GM19438 (cell line): ENCODE results near the gene ELL3.
"Not testable (repeated sequence)": the region's sequence is repeated elsewhere in the genome, so short reads cannot be mapped to it uniquely, and the experiment has no call there.

Experiments used
- ATAC-seq: cut with Tn5 transposase; IDR thresholded peaks from one replicate; pipeline ENCODE4 v1.9.1; 2021; ENCODE audit warnings: low read depth; ENCODE audit not compliant: unreplicated experiment

The ELL3 gene

DNA sequence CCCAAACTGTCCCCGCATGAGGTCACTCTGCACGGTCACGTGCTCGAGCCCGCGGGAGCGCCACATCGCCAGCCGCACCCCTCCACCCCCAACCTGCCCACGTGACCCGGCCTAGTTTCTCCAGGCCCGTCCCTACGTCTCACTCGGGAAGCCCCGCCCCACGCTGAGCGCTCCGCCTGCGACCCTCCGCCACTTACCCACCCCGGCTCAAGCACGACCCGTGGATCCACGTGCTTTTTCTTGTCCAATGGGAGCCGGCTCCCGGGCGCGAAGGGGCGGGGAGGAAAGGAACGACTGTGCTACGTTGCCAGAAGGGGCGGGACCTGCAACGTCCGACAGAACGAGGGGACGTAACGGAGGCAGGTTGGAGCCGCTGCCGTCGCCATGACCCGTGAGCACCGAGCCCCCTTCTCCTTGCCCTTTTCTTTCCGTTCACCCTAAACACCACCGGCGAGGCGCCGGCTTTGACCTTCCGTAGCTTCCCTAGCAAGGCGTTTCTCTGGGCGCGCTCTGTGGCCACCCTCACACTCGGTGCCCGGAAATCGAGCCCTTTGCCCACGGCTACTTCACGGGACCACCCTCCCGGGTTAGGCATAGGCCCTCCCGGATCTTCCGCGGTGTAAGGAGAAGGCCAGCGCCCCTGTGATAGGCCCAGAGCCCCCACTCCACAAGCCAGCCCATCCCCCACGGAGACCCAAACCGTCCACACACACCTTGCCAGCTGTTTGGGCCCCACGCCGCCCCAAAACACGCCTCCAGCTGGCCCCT, 15.4 kb upstream of the ELL3 start, which contains the start of gene SERF2:
TSS of gene SERF2 (plus strand) at position 328 of the 768 bp plus-strand sequence. CDS start at position 385, 57 bp downstream.
- peak; percentile 81 for ATAC-seq

DNA sequence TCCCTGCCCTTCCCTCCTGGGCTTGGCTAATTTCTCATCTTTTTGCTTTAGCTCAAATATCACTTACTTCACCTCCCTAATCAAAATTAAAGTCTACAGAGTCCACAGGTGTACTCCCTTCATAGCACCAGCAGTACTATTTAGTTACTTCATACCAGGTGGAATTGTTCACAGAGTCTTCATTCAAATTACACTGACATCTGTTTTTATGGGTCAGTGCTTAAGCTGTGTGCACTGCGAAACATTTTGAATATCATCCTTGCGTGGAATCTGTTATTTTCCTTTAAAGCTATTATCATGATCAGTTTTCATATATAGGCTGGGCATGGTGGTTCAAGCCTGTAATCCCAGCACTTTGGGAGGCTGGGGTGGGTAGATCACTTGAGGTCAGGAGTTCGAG, 12.6 kb upstream of the ELL3 start:
- no peak for ATAC-seq

DNA sequence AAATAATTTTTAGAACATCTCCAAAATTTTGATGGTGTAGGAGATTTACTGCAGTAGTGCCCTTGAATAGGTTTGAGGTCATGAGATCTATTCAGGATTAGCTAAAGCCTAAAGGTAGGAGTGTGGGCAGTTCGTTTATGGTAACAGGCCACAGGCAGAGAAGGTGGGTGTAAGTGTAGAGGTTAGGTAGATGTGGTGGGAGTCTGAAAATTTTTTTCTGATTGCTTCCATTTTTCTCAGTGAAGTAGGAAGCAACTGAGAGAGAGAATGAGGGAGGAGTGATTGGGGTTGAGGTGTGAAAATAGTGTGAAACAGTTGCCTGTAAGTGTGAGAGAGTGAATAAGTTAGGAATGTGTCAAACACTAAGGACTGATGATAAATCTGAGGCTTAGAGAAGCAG, 2.2 kb upstream of the ELL3 start:
- no peak for ATAC-seq

DNA sequence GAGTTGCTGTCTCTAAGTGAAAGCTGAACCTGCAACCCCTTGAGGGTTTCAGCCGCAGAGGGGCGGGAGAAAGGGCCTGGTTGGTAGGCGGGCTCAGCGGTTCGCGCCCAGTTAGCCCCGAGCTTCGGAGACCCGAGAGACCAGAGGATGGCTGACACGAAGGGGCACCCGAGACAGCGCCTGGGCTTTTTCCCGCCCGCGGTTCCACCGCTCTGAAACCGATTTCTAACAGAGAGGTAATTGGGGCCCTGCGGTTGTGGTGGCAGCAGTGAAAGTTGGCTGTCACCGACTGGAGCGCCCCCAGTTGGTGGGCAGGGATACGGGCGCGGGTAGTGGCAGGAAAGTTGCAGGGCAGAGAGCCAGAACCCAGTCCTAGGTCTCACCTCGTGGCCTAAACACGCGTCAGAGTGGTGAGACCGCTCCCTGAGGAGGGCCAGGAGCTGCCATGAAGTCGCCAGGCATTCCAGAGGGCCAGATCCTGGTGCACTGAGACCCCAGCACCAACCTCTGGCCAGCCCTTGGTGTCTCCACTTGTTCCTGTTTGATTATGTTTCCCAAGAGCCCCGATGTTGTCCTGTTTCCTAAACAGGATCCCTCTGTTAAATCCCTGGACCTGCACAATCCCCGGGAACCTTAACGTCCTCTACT, 625 bp upstream of the ELL3 start:
- peak; percentile 62 for ATAC-seq

DNA sequence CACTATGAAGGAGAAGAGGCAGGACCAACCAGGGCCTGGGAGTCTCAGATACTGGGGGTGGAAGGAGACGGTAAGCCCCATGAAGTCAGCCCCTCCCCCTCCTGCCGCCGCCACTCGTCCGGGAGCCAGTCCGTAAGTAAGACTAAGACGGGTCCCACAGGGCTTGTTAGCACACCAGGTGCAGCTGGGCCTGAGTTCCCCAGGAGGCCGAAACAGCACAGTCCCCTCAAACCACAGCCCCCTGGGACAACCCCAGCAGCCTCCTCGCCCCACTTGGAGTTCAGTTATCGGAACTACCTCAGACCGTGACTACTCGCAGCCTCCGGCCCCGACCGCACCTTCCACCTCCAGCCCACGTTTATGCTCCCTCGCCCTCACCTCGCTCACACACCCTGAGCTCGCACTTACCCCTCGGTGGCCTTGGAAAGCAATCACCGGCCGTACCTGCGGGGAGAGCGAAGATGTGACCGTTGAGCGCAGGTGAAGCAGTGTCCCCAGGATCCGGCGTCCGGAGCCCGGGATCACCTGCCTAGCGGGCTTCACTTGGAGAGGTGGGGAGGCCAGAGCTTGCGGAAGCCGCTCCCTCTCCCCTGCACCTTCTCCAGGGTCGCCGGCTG, 557 bp downstream of the ELL3 start:
- ATAC-seq: peak; percentile 53

DNA sequence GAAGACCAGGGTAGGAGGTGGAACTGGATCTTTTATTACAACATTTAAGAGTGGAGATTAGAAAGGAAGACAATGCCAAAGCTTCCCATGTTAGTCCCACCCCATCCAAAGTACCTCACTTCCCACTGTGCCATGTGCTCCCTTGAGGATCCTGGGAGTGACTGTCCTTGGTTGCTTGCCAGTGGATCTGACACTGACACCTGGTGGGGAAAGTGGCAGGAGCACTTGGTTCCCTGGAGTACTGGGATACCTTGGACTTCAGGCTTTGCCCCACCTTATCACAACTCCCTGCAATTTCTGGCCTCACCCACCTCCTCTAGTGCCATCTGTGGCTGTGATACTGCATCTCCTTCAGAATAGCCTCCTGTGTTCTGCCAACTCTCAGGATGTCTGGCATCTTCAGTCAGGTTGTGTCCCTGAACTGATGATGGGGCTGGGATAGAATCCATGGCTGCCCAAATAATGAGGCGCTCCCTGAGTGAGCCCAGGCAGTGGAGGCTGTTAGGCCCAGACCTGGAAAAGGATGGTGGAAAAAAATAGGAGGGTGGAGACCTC, 1.3 kb downstream of the ELL3 start:
- ATAC-seq: no peak

DNA sequence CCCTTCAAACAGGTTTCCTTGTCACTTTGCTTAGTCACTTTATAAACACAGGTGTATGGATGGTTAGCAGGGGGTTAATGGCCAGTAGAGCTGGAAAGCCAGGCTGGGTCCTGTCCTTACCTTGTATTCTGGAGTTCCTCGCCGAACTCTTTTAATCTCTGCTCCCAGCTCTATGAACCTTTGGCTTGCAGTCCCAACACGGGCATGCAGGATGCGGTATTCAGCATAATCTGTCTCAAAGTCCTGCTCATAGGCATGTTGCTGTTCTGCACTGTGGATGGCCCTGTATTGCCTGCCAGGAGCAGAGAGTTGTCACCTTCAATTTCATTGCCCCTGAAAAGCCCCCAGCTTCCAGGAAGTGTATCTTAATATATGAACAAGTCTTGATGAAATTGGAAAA, 2.7 kb downstream of the ELL3 start:
- ATAC-seq: no peak

DNA sequence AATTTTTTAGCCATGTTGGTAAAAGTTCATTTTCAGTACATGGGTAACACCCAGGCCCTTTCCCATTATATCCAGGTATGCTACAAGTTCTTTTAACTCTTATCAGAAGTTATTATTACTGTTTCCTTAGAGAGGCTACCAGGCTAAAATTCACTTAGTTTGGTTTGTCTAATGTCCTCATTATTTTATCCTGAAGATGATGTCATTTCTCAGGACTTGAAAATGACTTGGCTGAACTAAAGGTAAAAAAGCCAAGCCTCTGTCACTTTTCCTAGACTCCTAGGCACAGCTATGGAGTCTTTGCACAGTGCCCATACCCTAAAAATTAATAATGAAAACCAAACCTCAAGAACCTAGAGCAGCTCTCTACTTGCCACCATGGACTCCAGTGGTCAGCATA, 4.1 kb downstream of the ELL3 start:
- no peak for ATAC-seq

DNA sequence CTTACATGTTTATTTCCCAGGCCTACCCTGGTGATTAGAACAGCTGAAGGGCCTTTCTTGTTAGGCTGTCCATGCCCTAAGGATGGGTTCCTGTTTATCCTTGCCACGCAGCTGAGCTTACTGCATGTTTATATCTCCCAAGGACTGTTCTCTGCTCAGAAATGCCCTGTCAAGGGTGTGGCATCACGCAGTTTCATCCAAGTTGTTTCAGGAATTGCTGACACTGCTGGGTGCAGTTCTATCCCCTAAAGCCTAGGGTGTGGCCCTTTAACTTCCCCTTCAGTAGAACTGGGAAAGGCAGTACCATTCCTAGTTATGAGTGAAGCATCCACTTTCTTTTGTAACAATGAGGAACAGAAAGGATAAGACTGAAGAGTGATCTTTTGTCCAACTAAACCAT, 5.0 kb downstream of the ELL3 start:
- no peak for ATAC-seq

DNA sequence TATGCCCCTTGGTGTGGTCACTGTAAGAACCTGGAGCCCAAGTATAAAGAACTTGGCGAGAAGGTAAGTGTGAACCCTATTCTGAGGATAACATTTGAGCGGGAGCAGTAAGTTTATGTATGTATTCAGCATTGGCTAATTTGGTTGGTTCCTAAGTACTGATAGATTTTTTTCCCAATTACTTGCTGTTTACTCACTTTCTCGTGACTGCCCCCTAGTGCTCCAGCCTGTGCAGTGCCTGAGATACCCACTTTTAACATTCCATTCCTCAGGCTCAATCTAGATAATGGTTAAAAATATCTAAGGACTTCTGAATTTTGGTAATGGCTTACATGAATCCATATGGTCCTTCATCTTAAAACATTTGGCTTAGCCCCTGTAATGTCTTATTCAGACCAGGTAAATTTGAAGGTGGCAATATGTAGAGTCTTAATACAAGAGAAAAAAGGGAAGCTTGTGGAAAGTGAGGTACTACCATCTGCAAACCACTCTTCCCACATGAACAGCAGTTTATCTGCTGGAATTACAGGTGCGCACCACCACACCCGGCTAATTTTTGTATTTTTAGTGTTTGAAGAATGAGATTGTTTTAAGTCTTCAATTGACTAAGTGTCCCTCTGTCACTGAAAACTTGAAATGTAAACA, 7.1 kb downstream of the ELL3 start:
- no peak for ATAC-seq

DNA sequence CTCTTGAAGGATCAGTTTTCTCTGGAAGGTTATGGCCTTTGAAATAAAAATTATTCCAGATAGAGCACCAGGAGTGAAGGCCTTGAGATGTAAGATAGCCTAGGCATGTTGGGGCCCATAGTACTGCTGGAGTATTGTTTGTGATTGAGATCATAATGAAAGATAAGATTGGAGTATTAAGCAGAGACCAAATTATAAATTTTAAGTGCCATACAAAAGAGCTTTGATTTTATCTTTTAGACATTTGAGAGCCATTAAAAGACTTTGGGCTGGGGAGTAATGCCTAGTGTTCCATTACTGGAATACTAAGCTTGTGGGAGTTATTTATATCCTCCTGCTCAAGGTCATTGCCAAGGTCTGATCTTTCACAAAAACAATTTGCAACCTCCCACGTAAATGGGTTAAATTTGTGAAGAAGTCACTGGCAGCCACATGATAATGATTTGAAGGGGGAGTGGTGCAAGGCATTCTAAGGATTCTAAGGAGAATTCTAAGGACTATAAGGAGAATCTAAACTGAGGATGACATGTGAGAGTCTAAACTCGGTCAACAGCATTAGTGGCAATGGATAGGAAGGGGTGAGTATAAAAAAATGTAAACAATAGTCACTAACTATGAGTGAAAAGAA, 12.8 kb downstream of the ELL3 start:
- no peak for ATAC-seq

DNA sequence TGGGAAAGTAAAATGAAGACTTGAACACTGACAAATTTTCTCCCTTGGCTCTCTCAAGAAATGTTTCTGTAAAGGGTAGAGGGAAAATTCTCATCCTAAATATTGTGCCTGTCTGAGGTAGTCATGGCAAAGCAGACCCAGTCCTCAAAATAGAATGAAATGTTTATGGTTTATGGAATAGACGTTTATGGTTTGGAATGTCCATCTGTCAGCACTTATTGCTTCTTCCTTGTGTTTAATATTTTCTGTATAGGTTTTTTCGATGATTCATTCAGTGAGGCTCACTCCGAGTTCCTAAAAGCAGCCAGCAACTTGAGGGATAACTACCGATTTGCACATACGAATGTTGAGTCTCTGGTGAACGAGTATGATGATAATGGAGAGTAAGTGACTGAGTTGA, 13.9 kb downstream of the ELL3 start:
- ATAC-seq: no peak

DNA sequence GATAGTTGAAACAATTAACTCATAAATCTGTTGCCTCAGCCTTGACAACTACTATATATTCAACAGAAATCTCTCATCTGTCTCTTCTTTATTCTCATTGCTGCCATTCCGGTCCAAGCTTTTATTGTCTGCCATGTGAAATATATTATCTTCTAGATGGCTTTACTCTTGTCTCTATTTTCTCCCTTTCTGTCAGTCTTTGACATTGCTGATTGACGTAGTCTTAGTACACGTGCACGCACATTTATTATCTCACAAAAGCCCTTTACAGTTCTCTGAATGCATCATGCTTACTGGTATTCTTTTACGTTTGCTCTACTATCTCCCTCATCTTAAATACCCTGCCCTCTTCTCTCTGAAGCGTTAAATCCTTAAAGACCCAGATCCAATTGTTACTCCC, 24.9 kb downstream of the ELL3 start:
- no peak for ATAC-seq

DNA sequence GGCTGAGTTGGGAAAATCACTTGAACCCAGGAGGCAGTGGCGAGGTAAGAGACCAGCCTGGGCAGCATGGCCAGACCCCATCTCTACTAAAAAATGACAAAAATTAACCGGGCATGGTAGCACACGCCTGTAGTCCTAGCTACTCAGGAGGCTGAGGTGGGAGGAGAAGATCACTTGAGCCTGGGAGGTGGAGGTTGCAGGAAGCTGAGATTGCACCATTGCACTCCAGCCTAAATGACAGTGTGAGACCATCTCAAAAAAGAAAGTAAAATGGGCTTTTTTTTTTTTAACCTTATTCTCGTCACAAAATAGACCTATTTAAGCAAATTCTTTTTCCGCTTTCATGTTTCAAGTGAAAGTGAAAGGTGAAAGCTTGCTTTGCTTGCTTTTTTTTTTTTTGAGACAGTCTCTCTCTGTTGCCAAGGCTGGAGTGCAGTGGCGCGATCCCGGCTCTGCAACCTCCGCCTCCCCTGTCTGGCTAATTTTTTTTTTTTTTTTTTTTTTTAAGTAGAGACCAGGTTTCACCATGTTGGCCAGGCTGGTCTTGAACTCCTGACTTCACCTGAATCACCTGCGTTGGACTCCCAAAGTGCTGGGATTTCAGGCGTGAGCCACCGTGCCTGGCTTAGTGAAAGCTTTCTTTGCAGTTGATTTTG, 26.9 kb downstream of the ELL3 start:
- peak; percentile 42 for ATAC-seq

DNA sequence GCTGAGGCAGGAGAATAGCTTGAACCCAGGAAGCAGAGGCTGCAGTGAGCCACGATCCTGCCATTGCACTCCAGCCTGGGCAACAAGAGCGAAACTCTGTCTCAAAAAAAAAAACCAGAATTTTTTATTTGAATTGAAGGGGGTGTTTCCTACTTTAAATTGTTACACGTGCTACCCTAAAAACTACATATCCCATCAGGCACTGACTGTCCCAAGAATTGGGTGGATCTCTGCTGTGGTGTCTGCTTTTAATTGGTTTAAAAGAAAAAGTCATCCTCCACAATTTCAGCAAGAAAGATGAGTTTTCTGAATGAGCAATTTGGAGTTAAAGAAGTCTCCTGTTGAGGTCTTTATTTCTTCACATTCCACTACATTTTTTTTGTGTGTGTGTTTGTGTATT, 28.4 kb downstream of the ELL3 start:
- ATAC-seq: no peak

DNA sequence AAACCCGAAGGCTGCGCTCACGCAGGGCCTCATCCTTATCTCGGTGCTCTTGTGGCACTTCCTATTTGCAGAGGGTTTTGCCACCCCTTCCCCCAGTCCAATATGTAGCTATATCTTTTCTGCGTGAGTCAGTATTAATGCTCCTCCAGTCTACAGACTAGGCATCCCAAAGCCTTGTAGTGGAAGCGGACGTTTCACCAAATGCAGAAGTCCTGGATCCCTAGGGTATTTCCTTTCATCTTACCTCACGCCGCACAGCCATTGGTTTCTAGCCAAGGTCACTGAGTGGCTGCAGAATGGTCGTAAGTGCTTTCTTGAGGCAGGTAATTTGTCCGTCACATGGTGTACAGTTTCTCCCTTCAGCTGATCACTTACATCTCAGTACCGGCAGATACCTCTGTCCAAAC, 29.9 kb downstream of the ELL3 start:
- ATAC-seq: peak; percentile 22

DNA sequence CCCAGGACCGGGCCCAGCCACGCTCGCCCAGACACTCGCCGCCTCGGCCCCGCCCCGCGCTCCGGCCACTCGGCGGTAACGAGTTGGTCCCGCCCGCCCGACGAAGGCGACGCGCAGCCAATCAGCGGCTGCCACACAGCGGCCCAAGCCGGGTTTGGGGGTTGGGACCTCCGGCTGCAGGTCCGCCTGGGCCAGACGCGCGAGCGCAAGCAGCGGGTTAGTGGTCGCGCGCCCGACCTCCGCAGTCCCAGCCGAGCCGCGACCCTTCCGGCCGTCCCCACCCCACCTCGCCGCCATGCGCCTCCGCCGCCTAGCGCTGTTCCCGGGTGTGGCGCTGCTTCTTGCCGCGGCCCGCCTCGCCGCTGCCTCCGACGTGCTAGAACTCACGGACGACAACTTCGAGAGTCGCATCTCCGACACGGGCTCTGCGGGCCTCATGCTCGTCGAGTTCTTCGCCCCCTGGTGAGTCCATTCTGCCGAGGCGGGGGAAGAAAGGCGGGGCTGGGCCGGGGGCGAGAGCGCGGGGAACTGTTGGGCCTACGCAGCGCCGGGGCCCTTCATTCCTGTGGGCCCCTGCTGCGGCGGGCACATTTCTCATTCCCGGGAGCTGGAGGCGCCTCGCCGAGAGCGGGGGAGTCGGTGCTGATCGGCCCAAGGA, 30.4 kb downstream of the ELL3 start, which contains the start of gene PDIA3:
TSS of gene PDIA3 (plus strand) at position 194 of the 658 bp plus-strand sequence. CDS start at position 296, 102 bp downstream.
- ATAC-seq: peak; percentile 71

DNA sequence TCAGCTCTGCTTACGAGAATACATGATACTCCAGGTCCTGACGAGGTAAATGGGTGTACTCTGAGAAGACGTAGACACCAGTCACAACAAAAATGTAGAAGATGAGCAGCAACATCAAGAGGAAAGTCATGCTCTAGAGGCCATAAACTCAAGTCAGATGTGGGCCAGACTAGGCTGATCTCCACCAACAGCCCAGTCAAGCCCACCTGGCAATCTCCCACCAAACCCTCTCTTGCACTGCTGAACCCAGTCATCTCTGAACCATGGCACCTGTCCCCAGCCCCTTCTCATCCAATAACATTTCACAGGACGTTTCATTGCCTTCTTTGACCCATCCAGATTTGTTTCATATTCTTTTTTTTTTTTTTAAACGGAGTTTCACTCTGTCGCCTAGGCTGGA, 41.4 kb downstream of the ELL3 start:
- ATAC-seq: peak; percentile 41

DNA sequence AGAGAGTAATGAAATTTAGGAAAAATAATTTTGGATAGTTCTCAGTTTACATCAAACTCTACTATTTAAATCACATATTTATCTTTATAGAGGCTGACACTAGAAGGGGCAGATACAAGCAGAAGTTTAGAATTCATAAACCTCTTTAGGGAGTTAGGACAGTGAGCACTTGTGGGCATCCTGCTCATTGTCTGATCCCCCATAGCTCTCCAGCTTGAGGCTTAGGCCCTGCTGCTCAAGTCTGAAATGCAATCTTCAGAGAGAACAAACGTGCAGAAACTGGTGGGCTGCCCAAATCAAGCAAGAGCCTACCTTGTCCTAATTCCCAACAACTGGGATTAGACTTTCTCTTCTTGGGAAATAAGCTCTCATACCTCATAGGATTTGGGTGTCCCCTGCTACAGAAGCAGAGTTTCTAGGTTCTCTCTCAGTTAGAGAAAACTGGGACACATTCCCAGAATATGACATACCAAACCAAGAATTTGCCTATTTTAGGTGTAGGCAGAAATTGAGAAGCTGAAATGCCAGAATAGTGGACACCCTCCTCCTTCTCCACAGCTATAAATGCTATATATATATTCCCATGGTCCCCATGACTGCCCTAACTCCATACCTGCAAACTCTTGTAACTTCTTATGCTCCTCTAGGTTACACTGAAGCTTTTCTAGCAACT, 48.6 kb downstream of the ELL3 start:
- not testable (repeated sequence) for ATAC-seq
